ENCODE results near the gene NEIL3.
A peak's percentile ranks its signal among the peaks of the same experiment; 100 is the strongest.

NEIL3 gene

DNA sequence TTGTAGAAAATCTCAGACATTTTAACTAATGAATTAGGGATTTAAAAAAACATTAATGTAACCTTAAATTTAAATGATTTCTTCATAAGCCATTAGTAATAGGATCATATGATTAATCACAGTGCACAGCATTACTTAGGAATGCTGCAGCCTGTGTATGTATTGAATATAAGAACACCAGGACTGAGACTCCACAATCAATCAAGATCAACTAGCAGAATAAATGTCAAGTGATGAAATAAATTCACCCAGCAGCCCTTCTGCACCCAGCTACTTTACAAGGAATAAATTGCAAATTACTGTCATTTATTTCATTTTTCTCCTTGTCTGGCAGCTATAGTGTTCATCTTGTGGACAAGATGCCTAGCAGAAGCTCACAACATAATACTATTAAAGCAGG is 46.5 kb downstream of the NEIL3 start:
- peak; percentile 59 for DNase-seq (ENCODE audit: low read depth)
- H3K4me3 ChIP-seq (ENCODE audit: low read length), result no peak overlapping the region
- TF ChIP-seq, protein P1, sequence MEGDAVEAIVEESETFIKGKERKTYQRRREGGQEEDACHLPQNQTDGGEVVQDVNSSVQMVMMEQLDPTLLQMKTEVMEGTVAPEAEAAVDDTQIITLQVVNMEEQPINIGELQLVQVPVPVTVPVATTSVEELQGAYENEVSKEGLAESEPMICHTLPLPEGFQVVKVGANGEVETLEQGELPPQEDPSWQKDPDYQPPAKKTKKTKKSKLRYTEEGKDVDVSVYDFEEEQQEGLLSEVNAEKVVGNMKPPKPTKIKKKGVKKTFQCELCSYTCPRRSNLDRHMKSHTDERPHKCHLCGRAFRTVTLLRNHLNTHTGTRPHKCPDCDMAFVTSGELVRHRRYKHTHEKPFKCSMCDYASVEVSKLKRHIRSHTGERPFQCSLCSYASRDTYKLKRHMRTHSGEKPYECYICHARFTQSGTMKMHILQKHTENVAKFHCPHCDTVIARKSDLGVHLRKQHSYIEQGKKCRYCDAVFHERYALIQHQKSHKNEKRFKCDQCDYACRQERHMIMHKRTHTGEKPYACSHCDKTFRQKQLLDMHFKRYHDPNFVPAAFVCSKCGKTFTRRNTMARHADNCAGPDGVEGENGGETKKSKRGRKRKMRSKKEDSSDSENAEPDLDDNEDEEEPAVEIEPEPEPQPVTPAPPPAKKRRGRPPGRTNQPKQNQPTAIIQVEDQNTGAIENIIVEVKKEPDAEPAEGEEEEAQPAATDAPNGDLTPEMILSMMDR (IDR thresholded peaks at IDR 0.05; ENCODE audit: insufficient read depth, low read depth, low read length, missing control alignments), result no peak

DNA sequence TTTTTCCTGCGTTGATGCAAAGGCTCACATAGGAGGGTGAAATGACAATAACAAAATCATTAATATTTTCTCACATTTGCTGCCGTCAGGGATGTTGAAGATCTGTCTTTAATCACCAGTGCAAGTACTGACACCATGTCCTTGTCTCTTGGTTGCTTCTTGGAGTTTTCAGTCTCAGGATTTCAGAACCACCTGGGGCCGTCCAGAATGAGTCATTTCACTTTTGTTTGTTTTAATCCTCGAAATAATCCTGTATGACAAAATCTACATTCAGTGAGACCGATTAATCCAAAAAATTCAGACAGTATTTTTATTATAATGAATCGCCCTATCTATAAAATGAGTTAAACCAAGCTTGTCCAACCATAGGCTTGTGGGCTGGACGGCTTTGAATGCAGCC is 47.2 kb downstream of the NEIL3 start:
- TF ChIP-seq, protein P1 (IDR thresholded peaks at IDR 0.05; ENCODE audit: insufficient read depth, low read depth, low read length, missing control alignments), result no peak
- DNase-seq (ENCODE audit: low read depth), result peak; percentile 50
- no peak overlapping the region for H3K4me3 ChIP-seq (ENCODE audit: low read length)

DNA sequence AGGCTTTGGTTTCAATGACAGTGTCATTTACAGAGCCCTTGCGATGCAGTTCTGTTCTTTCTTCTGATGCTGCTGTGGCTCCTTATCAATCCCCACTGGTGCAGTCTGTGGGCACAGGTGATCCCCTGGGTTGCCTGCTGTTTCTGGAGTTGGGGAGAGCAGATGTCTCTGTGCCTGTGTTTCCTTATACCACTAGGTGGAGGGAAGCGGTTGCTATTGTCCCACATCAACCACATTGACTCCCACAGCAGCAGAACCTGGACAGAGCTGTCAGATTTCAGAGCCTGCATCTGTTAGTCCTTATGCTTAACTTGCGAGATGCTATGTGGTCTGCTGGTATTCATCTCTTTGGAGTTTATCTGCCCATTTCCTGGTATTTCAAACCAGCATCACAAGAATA is 57.7 kb downstream of the NEIL3 start:
- no peak overlapping the region for H3K4me3 ChIP-seq (ENCODE audit: low read length)
- DNase-seq (ENCODE audit: low read depth), result peak; percentile 50
- TF ChIP-seq, protein P1 (IDR thresholded peaks at IDR 0.05; ENCODE audit: insufficient read depth, low read depth, low read length, missing control alignments), result peak; percentile 61

DNA sequence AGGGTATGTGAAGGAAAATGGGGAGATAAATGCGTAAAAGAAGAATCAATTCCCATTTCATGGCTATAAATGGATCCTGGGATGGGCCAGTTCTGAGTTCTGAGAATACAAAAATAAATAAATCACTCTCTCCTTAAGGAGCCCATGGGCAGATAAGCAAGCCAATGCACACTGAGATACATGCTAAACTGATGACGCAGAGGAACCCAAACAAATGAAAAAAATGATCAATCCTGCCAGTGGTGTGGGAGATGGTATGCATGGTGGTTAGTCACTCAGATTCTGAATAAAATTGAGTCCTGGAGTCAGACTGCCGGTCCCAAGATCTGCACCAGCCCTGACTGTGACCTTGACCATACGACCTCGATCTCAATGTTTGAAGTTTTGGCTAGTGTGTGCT is 59.7 kb downstream of the NEIL3 start:
- DNase-seq (ENCODE audit: low read depth), result no peak
- TF ChIP-seq, protein P1 (IDR thresholded peaks at IDR 0.05; ENCODE audit: insufficient read depth, low read depth, low read length, missing control alignments), result no peak
- no peak overlapping the region for H3K4me3 ChIP-seq (ENCODE audit: low read length)

DNA sequence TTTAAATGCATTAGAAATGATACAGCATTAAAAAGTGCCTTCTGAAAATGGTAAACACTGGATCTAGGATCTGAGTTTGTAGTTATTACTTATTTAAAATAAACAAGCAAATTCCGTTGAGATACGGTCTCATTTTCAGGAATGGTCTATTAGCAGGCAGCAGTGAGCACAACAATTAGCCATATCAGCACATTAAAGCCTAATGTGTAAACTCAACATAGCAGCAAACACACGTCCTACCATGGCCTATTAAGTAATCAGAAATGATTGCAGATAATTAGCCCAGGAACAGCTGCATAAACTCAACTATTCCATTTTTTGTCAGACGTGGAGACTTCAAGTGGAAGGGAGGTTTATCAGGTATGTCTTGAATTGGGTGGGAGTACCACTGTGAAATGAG is 61.8 kb downstream of the NEIL3 start:
- TF ChIP-seq, protein P1 (IDR thresholded peaks at IDR 0.05; ENCODE audit: insufficient read depth, low read depth, low read length, missing control alignments), result no peak
- DNase-seq (ENCODE audit: low read depth), result no peak
- no peak overlapping the region for H3K4me3 ChIP-seq (ENCODE audit: low read length)

DNA sequence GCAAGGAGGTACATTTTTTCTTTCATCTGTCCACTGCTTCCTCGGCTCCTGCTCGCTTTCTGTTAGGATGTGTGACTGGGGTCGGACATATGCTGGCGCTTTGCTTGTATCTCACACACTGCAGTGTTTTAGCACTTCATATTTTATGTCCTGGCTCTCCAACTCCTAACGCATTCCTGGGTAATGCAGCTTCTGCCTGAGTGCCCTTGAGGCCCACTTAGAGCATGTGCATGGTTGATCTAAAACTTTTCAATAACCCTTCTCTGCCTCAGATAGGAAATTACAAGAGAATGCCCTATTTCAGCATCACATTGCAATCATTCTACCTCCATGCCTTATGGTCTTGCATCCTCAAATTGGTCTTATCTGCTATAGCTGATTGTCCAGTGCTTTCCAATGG is 65.3 kb downstream of the NEIL3 start:
- H3K4me3 ChIP-seq (ENCODE audit: low read length), result no peak overlapping the region
- TF ChIP-seq, protein P1 (IDR thresholded peaks at IDR 0.05; ENCODE audit: insufficient read depth, low read depth, low read length, missing control alignments), result no peak
- no peak for DNase-seq (ENCODE audit: low read depth)

DNA sequence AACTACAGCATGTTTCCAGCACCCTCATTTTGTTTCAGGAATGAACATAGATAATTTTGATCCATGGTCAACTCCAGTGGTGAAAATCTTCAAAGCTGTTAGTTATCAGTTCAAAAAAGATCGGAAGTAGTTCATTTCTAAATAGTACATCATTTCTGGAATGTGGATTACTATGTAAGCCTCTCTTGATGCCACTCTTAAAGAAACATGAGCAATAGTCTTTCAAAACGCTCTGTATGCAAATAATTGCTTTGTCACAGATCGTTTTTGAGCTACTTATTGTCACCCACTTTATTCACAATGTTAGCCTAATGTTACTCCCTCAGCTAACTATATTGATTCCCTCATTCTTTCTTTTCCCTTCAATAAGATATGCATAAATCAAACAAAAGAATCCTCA is 65.7 kb downstream of the NEIL3 start:
- no peak for DNase-seq (ENCODE audit: low read depth)
- H3K4me3 ChIP-seq (ENCODE audit: low read length), result no peak overlapping the region

More for the DNA sequence above, 65.7 kb downstream of the NEIL3 start:
- TF ChIP-seq, protein P1 (IDR thresholded peaks at IDR 0.05; ENCODE audit: insufficient read depth, low read depth, low read length, missing control alignments), result no peak

Data from epithelial cell of esophagus (primary cell).